ENCODE measurements around the gene PLCD4. TPM values are rescaled to one million over a fixed set of nuclear protein-coding genes. Genes with fewer than 3 reads are reported as not detected.

PLCD4 gene
- total and polyA plus RNA-seq, 10 of the 15 experiments (the other 5 are each of a cell fraction or from before 2014, with no cell fraction given) = under 0.01 to 1.5 (median 0.23) TPM; not detected in 2

DNA sequence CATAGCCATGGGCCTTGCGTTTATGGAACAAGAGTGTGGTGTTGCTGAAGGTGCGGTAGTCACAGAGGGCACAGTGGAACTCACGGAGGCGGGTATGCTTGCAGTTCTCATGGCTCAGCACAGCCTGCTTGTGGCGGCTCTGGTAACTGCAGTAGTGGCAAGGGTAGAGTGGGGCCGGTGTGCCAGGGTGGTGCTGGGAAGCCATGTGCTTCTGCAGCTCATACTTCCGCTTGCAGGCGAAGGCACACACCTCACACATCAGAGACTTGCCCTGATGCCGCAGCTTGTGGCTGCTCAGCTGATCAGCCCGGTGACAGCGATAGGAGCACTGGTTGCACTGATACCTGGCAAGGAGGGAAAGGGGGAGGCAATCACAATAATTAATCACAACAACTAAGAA is 37.0 kb downstream of the PLCD4 start:
- no peak overlapping the region for H2AFZ ChIP-seq (ENCODE audit: control insufficient read depth, low read depth, low read length)
- no peaks in the 10 kb centered on the region for H3K27me3 ChIP-seq (replicated peaks in 1 of 2; ENCODE audit: control insufficient read depth in 2 of 2, insufficient read depth in 2 of 2, low read length in 1 of 2)
- in situ Hi-C loops (cut with MboI) (loop anchor here (5.0 kb wide), 1 partner anchor 237 kb away; no protein-coding TSS in a partner anchor), intact Hi-C loops (cut with micrococcal nuclease; ENCODE audit: unreplicated experiment) (no loop called here)
- H4K20me1 ChIP-seq (ENCODE audit: control insufficient read depth, insufficient read depth) = no peaks in the 10 kb centered on the region
- no peak overlapping the region for H3K9ac ChIP-seq (ENCODE audit: control insufficient read depth, insufficient read depth, low read length)
- ChIA-PET SMC1A (ENCODE audit: uncharacterized antibody, unreplicated experiment) (interaction anchor here (0.8 kb wide), 1 partner anchor 174 kb away, joined by 3 read pairs; no protein-coding TSS in a partner anchor), POLR2A (no interaction called here), CTCF (interaction anchor here (1.1 to 1.2 kb wide), 2 partner anchors 68 to 208 kb away, joined by 3 read pairs; no protein-coding TSS in a partner anchor), RAD21 (ENCODE audit: unreplicated experiment) (no interaction called here)
- H3K4me1 ChIP-seq (ENCODE audit: control insufficient read depth, insufficient read depth, low read length) = no peaks in the 10 kb centered on the region
- ATAC-seq (no peak), DNase-seq (ENCODE audit: low read depth, low spot score) (no peak), FAIRE-seq (no peak)
- BruUV-seq (replicated peaks) = no TSS peak
- TF ChIP-seq CREM (IDR thresholded peaks at IDR 0.05; ENCODE audit: low read depth) (no peak), YY1 (IDR thresholded peaks at IDR 0.05; ENCODE audit: low read depth, low read length) (no peak), HDGF (IDR thresholded peaks at IDR 0.05) (no peak), GATAD2B (conservative IDR thresholded peaks at IDR 0.05; ENCODE audit: low read depth) (no peak), CREB1 (IDR thresholded peaks at IDR 0.05; ENCODE audit: low read depth) (no peak), CHD4 (IDR thresholded peaks at IDR 0.05) (no peak), TARDBP (IDR thresholded peaks at IDR 0.05; ENCODE audit: borderline replicate concordance) (no peak), SMC3 (IDR thresholded peaks at IDR 0.05; ENCODE audit: borderline replicate concordance, low read length) (no peak), SREBF1 (IDR thresholded peaks at IDR 0.05; ENCODE audit: low read length) (no peak), RFX5 (IDR thresholded peaks at IDR 0.05; ENCODE audit: low read depth, low read length) (no peak), CBX3 (IDR thresholded peaks at IDR 0.05; ENCODE audit: borderline replicate concordance, low read depth) (no peak), MXI1 (IDR thresholded peaks at IDR 0.05; ENCODE audit: low read depth, low read length) (no peak), SIX5 (IDR thresholded peaks at IDR 0.05; ENCODE audit: low read depth, low read length, severe bottlenecking) (no peak)
- TF ChIP-seq, protein P1, sequence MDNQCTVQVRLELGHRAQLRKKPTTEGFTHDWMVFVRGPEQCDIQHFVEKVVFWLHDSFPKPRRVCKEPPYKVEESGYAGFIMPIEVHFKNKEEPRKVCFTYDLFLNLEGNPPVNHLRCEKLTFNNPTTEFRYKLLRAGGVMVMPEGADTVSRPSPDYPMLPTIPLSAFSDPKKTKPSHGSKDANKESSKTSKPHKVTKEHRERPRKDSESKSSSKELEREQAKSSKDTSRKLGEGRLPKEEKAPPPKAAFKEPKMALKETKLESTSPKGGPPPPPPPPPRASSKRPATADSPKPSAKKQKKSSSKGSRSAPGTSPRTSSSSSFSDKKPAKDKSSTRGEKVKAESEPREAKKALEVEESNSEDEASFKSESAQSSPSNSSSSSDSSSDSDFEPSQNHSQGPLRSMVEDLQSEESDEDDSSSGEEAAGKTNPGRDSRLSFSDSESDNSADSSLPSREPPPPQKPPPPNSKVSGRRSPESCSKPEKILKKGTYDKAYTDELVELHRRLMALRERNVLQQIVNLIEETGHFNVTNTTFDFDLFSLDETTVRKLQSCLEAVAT (IDR thresholded peaks at IDR 0.05) = no peak
- TF ChIP-seq, protein P2, sequence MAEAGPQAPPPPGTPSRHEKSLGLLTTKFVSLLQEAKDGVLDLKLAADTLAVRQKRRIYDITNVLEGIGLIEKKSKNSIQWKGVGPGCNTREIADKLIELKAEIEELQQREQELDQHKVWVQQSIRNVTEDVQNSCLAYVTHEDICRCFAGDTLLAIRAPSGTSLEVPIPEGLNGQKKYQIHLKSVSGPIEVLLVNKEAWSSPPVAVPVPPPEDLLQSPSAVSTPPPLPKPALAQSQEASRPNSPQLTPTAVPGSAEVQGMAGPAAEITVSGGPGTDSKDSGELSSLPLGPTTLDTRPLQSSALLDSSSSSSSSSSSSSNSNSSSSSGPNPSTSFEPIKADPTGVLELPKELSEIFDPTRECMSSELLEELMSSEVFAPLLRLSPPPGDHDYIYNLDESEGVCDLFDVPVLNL (IDR thresholded peaks at IDR 0.05; ENCODE audit: low read depth, low read length) = no peak
- TF ChIP-seq, protein P3, sequence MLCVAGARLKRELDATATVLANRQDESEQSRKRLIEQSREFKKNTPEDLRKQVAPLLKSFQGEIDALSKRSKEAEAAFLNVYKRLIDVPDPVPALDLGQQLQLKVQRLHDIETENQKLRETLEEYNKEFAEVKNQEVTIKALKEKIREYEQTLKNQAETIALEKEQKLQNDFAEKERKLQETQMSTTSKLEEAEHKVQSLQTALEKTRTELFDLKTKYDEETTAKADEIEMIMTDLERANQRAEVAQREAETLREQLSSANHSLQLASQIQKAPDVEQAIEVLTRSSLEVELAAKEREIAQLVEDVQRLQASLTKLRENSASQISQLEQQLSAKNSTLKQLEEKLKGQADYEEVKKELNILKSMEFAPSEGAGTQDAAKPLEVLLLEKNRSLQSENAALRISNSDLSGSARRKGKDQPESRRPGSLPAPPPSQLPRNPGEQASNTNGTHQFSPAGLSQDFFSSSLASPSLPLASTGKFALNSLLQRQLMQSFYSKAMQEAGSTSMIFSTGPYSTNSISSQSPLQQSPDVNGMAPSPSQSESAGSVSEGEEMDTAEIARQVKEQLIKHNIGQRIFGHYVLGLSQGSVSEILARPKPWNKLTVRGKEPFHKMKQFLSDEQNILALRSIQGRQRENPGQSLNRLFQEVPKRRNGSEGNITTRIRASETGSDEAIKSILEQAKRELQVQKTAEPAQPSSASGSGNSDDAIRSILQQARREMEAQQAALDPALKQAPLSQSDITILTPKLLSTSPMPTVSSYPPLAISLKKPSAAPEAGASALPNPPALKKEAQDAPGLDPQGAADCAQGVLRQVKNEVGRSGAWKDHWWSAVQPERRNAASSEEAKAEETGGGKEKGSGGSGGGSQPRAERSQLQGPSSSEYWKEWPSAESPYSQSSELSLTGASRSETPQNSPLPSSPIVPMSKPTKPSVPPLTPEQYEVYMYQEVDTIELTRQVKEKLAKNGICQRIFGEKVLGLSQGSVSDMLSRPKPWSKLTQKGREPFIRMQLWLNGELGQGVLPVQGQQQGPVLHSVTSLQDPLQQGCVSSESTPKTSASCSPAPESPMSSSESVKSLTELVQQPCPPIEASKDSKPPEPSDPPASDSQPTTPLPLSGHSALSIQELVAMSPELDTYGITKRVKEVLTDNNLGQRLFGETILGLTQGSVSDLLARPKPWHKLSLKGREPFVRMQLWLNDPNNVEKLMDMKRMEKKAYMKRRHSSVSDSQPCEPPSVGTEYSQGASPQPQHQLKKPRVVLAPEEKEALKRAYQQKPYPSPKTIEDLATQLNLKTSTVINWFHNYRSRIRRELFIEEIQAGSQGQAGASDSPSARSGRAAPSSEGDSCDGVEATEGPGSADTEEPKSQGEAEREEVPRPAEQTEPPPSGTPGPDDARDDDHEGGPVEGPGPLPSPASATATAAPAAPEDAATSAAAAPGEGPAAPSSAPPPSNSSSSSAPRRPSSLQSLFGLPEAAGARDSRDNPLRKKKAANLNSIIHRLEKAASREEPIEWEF (IDR thresholded peaks at IDR 0.05; ENCODE audit: insufficient replicate concordance, low read depth, low read length) = no peak
- H3K36me3 ChIP-seq (ENCODE audit: control insufficient read depth in 2 of 2, insufficient read depth in 2 of 2, low read length in 1 of 2) = peaks cover 36% of the 10 kb centered on the region in 2 experiments
- H3K9me3 ChIP-seq (replicated peaks; ENCODE audit: control insufficient read depth, insufficient read depth, low read length) = no peaks in the 10 kb centered on the region
- no peak overlapping the region for H3K27ac ChIP-seq (ENCODE audit: control insufficient read depth, insufficient read depth)
- over 99% methylated on average over 11 of the region's 11 CpGs for WGBS (ENCODE audit: insufficient coverage, insufficient replicate concordance, low lambda C conversion rate, missing lambda C conversion rate)
- H3K79me2 ChIP-seq (ENCODE audit: control insufficient read depth, insufficient read depth, low read length) = peaks cover 2% of the 10 kb centered on the region; the same call in 1 of the 2 replicates
- H3K4me3 ChIP-seq = no peak overlapping the region
- no peak overlapping the region for H3K4me2 ChIP-seq (ENCODE audit: control insufficient read depth, insufficient read depth)

Measured in GM12878 (cell line).